ENCODE results near the gene CLDN18.

- 0 out of 4 replicates have a peak, but pooled peaks of 1 of the 2 experiments have one; percentile 1 for TF ChIP-seq CTCF (conservative IDR thresholded peaks at IDR 0.05; ENCODE audit: low read depth in 2 of 2)
- TF ChIP-seq EZH2phosphoT487 (IDR thresholded peaks at IDR 0.05; ENCODE audit: unreplicated experiment) = no peak
- TF ChIP-seq REST (IDR thresholded peaks at IDR 0.05; ENCODE audit: unreplicated experiment) = no peak
- no peak for TF ChIP-seq STAT1 (IDR thresholded peaks at IDR 0.05; ENCODE audit: unreplicated experiment)
- no peak for TF ChIP-seq CREB1 (CRISPR knock-in tag; IDR thresholded peaks at IDR 0.05; ENCODE audit: low read depth)
- no peak for TF ChIP-seq EZH2 (IDR thresholded peaks at IDR 0.05; ENCODE audit: low read depth, unreplicated experiment)
- TF ChIP-seq POLR2AphosphoS5 (IDR thresholded peaks at IDR 0.05; ENCODE audit: low read depth) = no peak
Observed at GRCh38 chr3:137972396-137972795, 37.6 kb upstream of the CLDN18 start.
